HCT116 (cell line): ENCODE results near the gene NOTUM. TPM values are rescaled to one million over a fixed set of nuclear protein-coding genes. Genes with fewer than 3 reads are reported as not detected.

ENCODE experiments used
- ATAC-seq: fragments of 200-7000 bp; cut with Tn5 transposase; 2 replicates; pipeline ENCODE4 v1.9.1; 2020; ENCODE audit warnings: mild to moderate bottlenecking, moderate library complexity
- BruUV-seq: library from RNA; stranded (reverse); fragments of 400-500 nt; replicated peaks from 2 replicates; lab custom pipeline; 2021; lab: Mats Ljungman, UMichigan
- CTCF ChIA-PET: fragments of 300-600 bp; sonication (Branson Sonifier 250); formaldehyde crosslinking; loops from one replicate; lab custom pipeline; 2021; ENCODE audit warnings: antibody characterized with exemption; lab: Charles Lee
- POLR2A ChIA-PET: fragments of 300-600, 350-600 bp; sonication (Branson Sonifier 250); formaldehyde crosslinking; loops from one replicate; lab custom pipeline; 2021; ENCODE audit warnings: antibody characterized with exemption; lab: Charles Lee
- RAD21 ChIA-PET, 2 experiments: fragments of 300-600 bp; sonication (Branson Sonifier 250); formaldehyde crosslinking; loops; one replicate each; lab custom pipeline; 2023; ENCODE audit warnings: low total read pairs in 2 of 2; ENCODE audit not compliant: uncharacterized antibody in 2 of 2, unreplicated experiment in 2 of 2, low non-redundant PET in 1 of 2; lab: Charles Lee
- DNase-seq: peaks from one replicate; pipeline ENCODE4 v3.0.0-alpha.2; 2010; ENCODE audit warnings: low read depth, low spot score
- H2AFZ ChIP-seq: fragments of 200-600 bp; shearing (Covaris generic), sonication (generic); 2 replicates; pipeline ENCODE4 v1.6.1; 2017; ENCODE audit warnings: low read depth, mixed run types, mixed read lengths, antibody characterized with exemption, low read length; ENCODE audit not compliant: poor library complexity, severe bottlenecking
- H3K27ac ChIP-seq: 2 replicates; pipeline ENCODE4 v1.5.1; 2012; ENCODE audit warnings: low read depth, low read length
- H3K27me3 ChIP-seq: fragments of 200-600 bp; sonication (generic); 2 replicates; pipeline ENCODE4 v1.6.1; 2016; ENCODE audit warnings: mixed run types, low read length, mixed read lengths; ENCODE audit not compliant: insufficient read depth
- H3K36me3 ChIP-seq, 2 experiments: fragments of 200-500 bp in 1 of 2; fragments of 200-600 bp in 1 of 2; sonication (Bioruptor generic) in 1 of 2; sonication (generic) in 1 of 2; 2 replicates each; pipeline versions ENCODE4 v1.5.1 to v1.6.1; 2014 to 2016; ENCODE audit warnings: low read length in 2 of 2, inconsistent platforms in 1 of 2, mixed read lengths in 1 of 2, mixed run types in 1 of 2; ENCODE audit not compliant: insufficient read depth in 2 of 2, control insufficient read depth in 1 of 2
- H3K4me1 ChIP-seq, 2 experiments: fragments of 200-600 bp in 1 of 2; sonication (generic) in 1 of 2; 2 replicates each; pipeline versions ENCODE4 v1.5.1 to v1.6.1; 2012 to 2017; ENCODE audit warnings: low read length in 2 of 2, inconsistent platforms in 1 of 2, mild to moderate bottlenecking in 1 of 2, mixed read lengths in 1 of 2, mixed run types in 1 of 2, moderate library complexity in 1 of 2; ENCODE audit not compliant: insufficient read depth in 2 of 2, control insufficient read depth in 1 of 2
- H3K4me2 ChIP-seq: fragments of 200-600 bp; sonication (generic); 2 replicates; pipeline ENCODE4 v1.6.1; 2017; ENCODE audit warnings: mixed run types, low read length, mixed read lengths
- H3K4me3 ChIP-seq, 2 experiments: fragments of 200-600 bp in 1 of 2; sonication (generic) in 1 of 2; replicated peaks in 1 of 2; 2 replicates each; pipeline ENCODE4 v1.5.1; 2011 to 2016; ENCODE audit warnings: low read length in 2 of 2, control low read depth in 1 of 2, low read depth in 1 of 2, mild to moderate bottlenecking in 1 of 2, mixed read lengths in 1 of 2, mixed run types in 1 of 2
- H3K79me2 ChIP-seq: fragments of 200-600 bp; sonication (generic); 2 replicates; pipeline ENCODE4 v1.6.1; 2017; ENCODE audit warnings: mild to moderate bottlenecking, mixed run types, low read length, moderate library complexity, mixed read lengths; ENCODE audit not compliant: insufficient read depth
- H3K9ac ChIP-seq: fragments of 200-600 bp; sonication (generic); 2 replicates; pipeline ENCODE4 v1.6.1; 2016; ENCODE audit warnings: low read length, mixed read lengths
- H3K9me2 ChIP-seq: fragments of 200-600 bp; sonication (generic), shearing (Covaris generic); 2 replicates; pipeline ENCODE4 v1.6.1; 2017; ENCODE audit warnings: mixed run types, mild to moderate bottlenecking, moderate library complexity; ENCODE audit not compliant: insufficient read depth
- H3K9me3 ChIP-seq, 2 experiments: fragments of 200-500 bp in 1 of 2; fragments of 200-600 bp in 1 of 2; sonication (Bioruptor generic) in 1 of 2; sonication (generic) in 1 of 2; 2 replicates each; pipeline ENCODE4 v1.6.1; 2014 to 2017; ENCODE audit warnings: low read length in 2 of 2, mixed read lengths in 2 of 2, inconsistent platforms in 1 of 2, low read depth in 1 of 2, mild to moderate bottlenecking in 1 of 2, mixed run types in 1 of 2, moderate library complexity in 1 of 2; ENCODE audit not compliant: control insufficient read depth in 1 of 2, insufficient read depth in 1 of 2
- H4K20me1 ChIP-seq: fragments of 200-600 bp; sonication (generic), shearing (Covaris generic); 2 replicates; pipeline ENCODE4 v1.6.1; 2017; ENCODE audit warnings: mixed run types, mild to moderate bottlenecking, moderate library complexity; ENCODE audit not compliant: insufficient read depth
- CEBPB ChIP-seq: IDR thresholded peaks from 2 replicates; pipeline ENCODE4 v1.6.1; 2012; ENCODE audit warnings: low read depth
- EZH2 ChIP-seq: fragments of 200-600 bp; sonication (generic); IDR thresholded peaks from 2 replicates; pipeline ENCODE4 v1.6.1; 2017; ENCODE audit warnings: antibody characterized with exemption, mixed run types
- MAX ChIP-seq: IDR thresholded peaks from 2 replicates; pipeline ENCODE4 v1.6.1; 2012
- POLR2A ChIP-seq: IDR thresholded peaks from 2 replicates; pipeline ENCODE4 v1.7.0; 2011; ENCODE audit warnings: borderline replicate concordance; ENCODE audit not compliant: insufficient read depth, insufficient read length; ENCODE audit errors: extremely low read depth
- RAD21 ChIP-seq: IDR thresholded peaks from 2 replicates; pipeline ENCODE4 v1.6.1; 2012; ENCODE audit warnings: low read depth, mild to moderate bottlenecking
- REST ChIP-seq: IDR thresholded peaks from 2 replicates; pipeline ENCODE4 v1.6.1; 2012; ENCODE audit warnings: low read depth
- SP1 ChIP-seq: IDR thresholded peaks from 2 replicates; pipeline ENCODE4 v1.6.1; 2012; ENCODE audit warnings: low read depth
- intact Hi-C: fragments of 100-400 bp; cut with micrococcal nuclease; formaldehyde crosslinking; loops from 2 replicates; pipeline ENCODE4 v1.10.0; 2022
- total RNA-seq: library from RNA; stranded (reverse); gene quantifications from one replicate; pipeline ENCODE4 v1.2.1, GENCODE V29; 2021; ENCODE audit not compliant: unreplicated experiment

The NOTUM gene
- total RNA-seq, 1 experiment from 2014 or later = 12.5 TPM

GRCh38 chr17:81964081-81964849, 3.3 kb upstream of the NOTUM start:
- Histone ChIP-seq H3K9me3 (no peaks in the 10 kb centered on the region), H4K20me1 (no peaks in the 10 kb centered on the region), H2AFZ (no peak overlapping the region), H3K9me2 (no peaks in the 10 kb centered on the region), H3K4me3 (no peak overlapping the region), H3K4me2 (no peak overlapping the region), H3K4me1 (peaks cover 28 to 40% of the 10 kb centered on the region in 2 experiments), H3K36me3 (no peaks in the 10 kb centered on the region), H3K79me2 (no peaks in the 10 kb centered on the region), H3K27me3 (no peaks in the 10 kb centered on the region), H3K9ac (no peak overlapping the region), H3K27ac (no peak overlapping the region)
- RAD21 ChIA-PET = no interaction called here
- DNase-seq (no peak), ATAC-seq (no peak)
- BruUV-seq = no TSS peak
- CTCF ChIA-PET = interaction anchor here (1.4 kb wide), 1 partner anchor 56 kb away, joined by 3 read pairs; no protein-coding TSS in a partner anchor
- POLR2A ChIA-PET = no interaction called here
- TF ChIP-seq MAX = no peak
- TF ChIP-seq SP1 = no peak
- no peak for TF ChIP-seq CEBPB
- no peak for TF ChIP-seq POLR2A
- no peak for TF ChIP-seq RAD21
- intact Hi-C loops = no loop called here

GRCh38 chr17:81962499-81963441, 1.8 kb upstream of the NOTUM start:
- CTCF ChIA-PET = interaction anchor here (1.4 to 1.6 kb wide), 3 partner anchors 57 to 60 kb away, joined by 3 to 7 read pairs (median 3); partner anchors contain the start of genes CENPX and LRRC45
- no peak overlapping the region for H3K27ac ChIP-seq
- no peak overlapping the region for H2AFZ ChIP-seq
- H3K79me2 ChIP-seq = no peaks in the 10 kb centered on the region
- H3K27me3 ChIP-seq = no peaks in the 10 kb centered on the region
- RAD21 ChIA-PET = no interaction called here
- peaks cover 19 to 29% of the 10 kb centered on the region in 2 experiments for H3K4me1 ChIP-seq
- no peak for TF ChIP-seq EZH2
- TF ChIP-seq REST = no peak
- no peaks in the 10 kb centered on the region for H4K20me1 ChIP-seq
- no peak overlapping the region for H3K4me2 ChIP-seq
- intact Hi-C loops = no loop called here
- BruUV-seq = no TSS peak
- no peak overlapping the region for H3K4me3 ChIP-seq
- ATAC-seq (no peak), DNase-seq (no peak)
- no peaks in the 10 kb centered on the region for H3K9me3 ChIP-seq
- H3K9ac ChIP-seq = no peak overlapping the region
- no peaks in the 10 kb centered on the region for H3K36me3 ChIP-seq
- no peaks in the 10 kb centered on the region for H3K9me2 ChIP-seq
- POLR2A ChIA-PET = no interaction called here
